ENCODE data around the gene LRRC56.
A peak's percentile ranks its signal among the peaks of the same experiment; 100 is the strongest.

Gene LRRC56

Small RNA genes lying within 50 kb of the gene (small RNA-seq; reads per million reads assigned to genes)
- 1,307 reads per million, percentile 99 among the genes with 10 or more reads in this experiment for gene MIR210 (ENCODE audit: insufficient read depth)

Measured in neuronal stem cell (in vitro differentiated cells).